H1 (cell line): Measurements from ENCODE around the gene IL4. TPM values are rescaled to one million over a fixed set of nuclear protein-coding genes. Genes with fewer than 3 reads are reported as not detected.

Source experiments
- CTCF ChIA-PET: fragments of 300-600 bp; sonication (Branson Sonifier 250); formaldehyde crosslinking; loops from one replicate; lab custom pipeline; 2021; ENCODE audit not compliant: partially characterized antibody; lab: Charles Lee
- POLR2A ChIA-PET: fragments of 300-600 bp; sonication (Branson Sonifier 250); formaldehyde crosslinking; loops from one replicate; lab custom pipeline; 2021; ENCODE audit warnings: inconsistent platforms; ENCODE audit not compliant: partially characterized antibody; lab: Charles Lee
- DNase-seq, 2 experiments: peaks; one replicate each; pipeline versions ENCODE4 v3.0.0 to v3.0.0-alpha.2; 2010 to 2022; ENCODE audit warnings: low spot score in 2 of 2, low read depth in 1 of 2, mixed read lengths in 1 of 2
- FAIRE-seq: peaks from 2 replicates; lab custom pipeline; 2011; peaks lifted over from hg19 to GRCh38; lab: Jason Lieb, UNC
- H2AFZ ChIP-seq: 2 replicates; pipeline ENCODE4 v1.8.1; 2012; ENCODE audit warnings: low read length, inconsistent platforms
- H2AK5ac ChIP-seq: 2 replicates; pipeline ENCODE4 v1.6.1; 2013; ENCODE audit warnings: low read depth, low read length
- H2BK120ac ChIP-seq: replicated peaks from 2 replicates; pipeline ENCODE3; 2013; ENCODE audit warnings: low read depth, low read length, inconsistent platforms
- H2BK12ac ChIP-seq: 2 replicates; pipeline ENCODE4 v1.6.1; 2013; ENCODE audit warnings: low read depth, low read length
- H2BK15ac ChIP-seq: 2 replicates; pipeline ENCODE4 v1.6.1; 2013; ENCODE audit warnings: low read length
- H2BK20ac ChIP-seq: 2 replicates; pipeline ENCODE4 v1.6.1; 2013; ENCODE audit warnings: low read length
- H2BK5ac ChIP-seq: 2 replicates; pipeline ENCODE4 v1.6.1; 2013; ENCODE audit warnings: low read depth, low read length
- H3K14ac ChIP-seq: 2 replicates; pipeline ENCODE4 v1.6.1; 2013; ENCODE audit warnings: inconsistent platforms; ENCODE audit not compliant: insufficient read length
- H3K18ac ChIP-seq: 2 replicates; pipeline ENCODE4 v1.6.1; 2013; ENCODE audit warnings: low read length; ENCODE audit errors: extremely low read depth
- H3K23ac ChIP-seq: 2 replicates; pipeline ENCODE4 v1.6.1; 2013; ENCODE audit warnings: inconsistent platforms; ENCODE audit not compliant: insufficient read length
- H3K23me2 ChIP-seq: 2 replicates; pipeline ENCODE4 v1.6.1; 2013; ENCODE audit warnings: low read depth, low read length
- H3K27ac ChIP-seq: 2 replicates; pipeline ENCODE4 v1.6.1; 2011; ENCODE audit warnings: low read depth, low read length, inconsistent platforms
- H3K27me3 ChIP-seq, 4 experiments: replicated peaks in 1 of 4; 1 replicate in 1 of 4; 2 replicates in 3 of 4; pipeline versions ENCODE4 v1.6.1 to v1.8.1; 2011 to 2013; ENCODE audit warnings: low read length in 3 of 4, mild to moderate bottlenecking in 3 of 4, inconsistent platforms in 2 of 4, mixed read lengths in 2 of 4, moderate library complexity in 1 of 4; ENCODE audit not compliant: control insufficient read depth in 3 of 4, insufficient read depth in 3 of 4; ENCODE audit errors: extremely low read depth in 1 of 4
- H3K36me3 ChIP-seq, 4 experiments: 2 replicates each; pipeline versions ENCODE4 v1.6.1 to v1.8.1; 2011 to 2013; ENCODE audit warnings: mild to moderate bottlenecking in 4 of 4, low read length in 3 of 4, moderate library complexity in 2 of 4, control low read depth in 1 of 4, inconsistent platforms in 1 of 4; ENCODE audit not compliant: insufficient read depth in 4 of 4, control insufficient read depth in 2 of 4
- H3K4ac ChIP-seq: replicated peaks from 2 replicates; pipeline ENCODE3; 2013; ENCODE audit warnings: low read length, low read depth, mixed read lengths, inconsistent platforms; ENCODE audit not compliant: insufficient read length
- H3K4me1 ChIP-seq, 4 experiments: replicated peaks in 1 of 4; 1 replicate in 1 of 4; 2 replicates in 3 of 4; pipeline versions ENCODE4 v1.6.1 to v1.8.1; 2011 to 2013; ENCODE audit warnings: low read length in 3 of 4, inconsistent platforms in 2 of 4, mixed read lengths in 1 of 4; ENCODE audit not compliant: insufficient read depth in 4 of 4, control insufficient read depth in 3 of 4
- H3K4me2 ChIP-seq, 2 experiments: 2 replicates each; pipeline versions ENCODE4 v1.6.1 to v1.8.1; 2011 to 2013; ENCODE audit warnings: low read depth in 2 of 2, low read length in 2 of 2, control low read depth in 1 of 2, inconsistent platforms in 1 of 2, mild to moderate bottlenecking in 1 of 2; ENCODE audit not compliant: insufficient read depth in 1 of 2
- H3K4me3 ChIP-seq, 4 experiments: fragments of 200-600, 300-600 bp in 1 of 4; sonication (generic), shearing (Covaris generic), sonication (Bioruptor Twin) in 1 of 4; 2 replicates each; pipeline versions ENCODE4 v1.5.1 to v1.8.1; 2011 to 2016; ENCODE audit warnings: low read length in 4 of 4, low read depth in 3 of 4, control low read depth in 2 of 4, inconsistent platforms in 2 of 4, mild to moderate bottlenecking in 2 of 4, mixed read lengths in 1 of 4, moderate library complexity in 1 of 4; ENCODE audit not compliant: insufficient read depth in 2 of 4; ENCODE audit errors: extremely low read depth in 1 of 4
- H3K56ac ChIP-seq: replicated peaks from 2 replicates; pipeline ENCODE3; 2013; ENCODE audit warnings: low read depth, mild to moderate bottlenecking, mixed read lengths, low read length, inconsistent platforms; ENCODE audit not compliant: insufficient read length
- H3K79me1 ChIP-seq: 2 replicates; pipeline ENCODE4 v1.6.1; 2013; ENCODE audit warnings: low read depth, low read length, control low read depth
- H3K79me2 ChIP-seq, 2 experiments: 2 replicates each; pipeline versions ENCODE4 v1.6.1 to v1.8.1; 2012 to 2013; ENCODE audit warnings: low read length in 2 of 2, mild to moderate bottlenecking in 2 of 2, inconsistent platforms in 1 of 2; ENCODE audit not compliant: insufficient read depth in 2 of 2, control insufficient read depth in 1 of 2
- H3K9ac ChIP-seq, 4 experiments: replicated peaks in 1 of 4; 1 replicate in 1 of 4; 2 replicates in 3 of 4; pipeline versions ENCODE4 v1.6.1 to v1.8.1; 2011 to 2013; ENCODE audit warnings: low read depth in 3 of 4, low read length in 3 of 4, control low read depth in 2 of 4, mild to moderate bottlenecking in 2 of 4, moderate library complexity in 2 of 4, inconsistent platforms in 1 of 4; ENCODE audit errors: extremely low read depth in 1 of 4
- H3K9me3 ChIP-seq, 2 experiments: 2 replicates each; pipeline versions ENCODE4 v1.6.1 to v1.8.1; 2012 to 2013; ENCODE audit warnings: mild to moderate bottlenecking in 2 of 2, moderate library complexity in 2 of 2, control low read depth in 1 of 2, inconsistent platforms in 1 of 2, low read depth in 1 of 2, low read length in 1 of 2, mixed read lengths in 1 of 2; ENCODE audit not compliant: insufficient read depth in 2 of 2
- H4K20me1 ChIP-seq, 2 experiments: replicated peaks in 1 of 2; 2 replicates each; pipeline versions ENCODE3 to v1.8.1; 2011 to 2013; ENCODE audit warnings: inconsistent platforms in 2 of 2, low read length in 2 of 2, mild to moderate bottlenecking in 1 of 2; ENCODE audit not compliant: insufficient read depth in 2 of 2, control insufficient read depth in 1 of 2
- H4K5ac ChIP-seq: 2 replicates; pipeline ENCODE4 v1.6.1; 2013; ENCODE audit warnings: low read length, low read depth, mixed read lengths, inconsistent platforms; ENCODE audit not compliant: insufficient read length
- H4K8ac ChIP-seq: 2 replicates; pipeline ENCODE4 v1.8.0; 2013; ENCODE audit warnings: mild to moderate bottlenecking, moderate library complexity, low read length, inconsistent platforms; ENCODE audit not compliant: insufficient read depth; ENCODE audit errors: extremely low read depth
- H4K91ac ChIP-seq: replicated peaks from 2 replicates; pipeline ENCODE3; 2013; ENCODE audit warnings: low read length, mixed read lengths, inconsistent platforms; ENCODE audit not compliant: insufficient read length
- ATF3 ChIP-seq: IDR thresholded peaks from 2 replicates; pipeline ENCODE4 v1.6.1; 2011; ENCODE audit warnings: low read depth, mild to moderate bottlenecking, low read length; ENCODE audit not compliant: insufficient read depth
- CBX8 ChIP-seq: fragments of 300-800, 300-1000 bp; sonication (generic); IDR thresholded peaks from 2 replicates; pipeline ENCODE4 v1.7.1; 2016; ENCODE audit warnings: low read depth, low read length, borderline replicate concordance
- CREB1 ChIP-seq: IDR thresholded peaks from 2 replicates; pipeline ENCODE4 v1.6.1; 2012; ENCODE audit warnings: inconsistent platforms
- CTBP2 ChIP-seq: IDR thresholded peaks from 2 replicates; pipeline ENCODE4 v1.7.0; 2011; ENCODE audit warnings: borderline replicate concordance, mild to moderate bottlenecking, moderate library complexity, mixed read lengths, low read length; ENCODE audit not compliant: insufficient read depth, insufficient read length
- HDAC2 ChIP-seq, 2 experiments: fragments of 300-600 bp in 1 of 2; sonication (generic) in 1 of 2; IDR thresholded peaks; 2 replicates each; pipeline ENCODE4 v1.6.1; 2011 to 2012; ENCODE audit warnings: low read depth in 2 of 2, low read length in 2 of 2, mild to moderate bottlenecking in 2 of 2, moderate library complexity in 2 of 2, borderline replicate concordance in 1 of 2, inconsistent platforms in 1 of 2
- KDM5A ChIP-seq: fragments of 200-600 bp; IDR thresholded peaks from 2 replicates; pipeline ENCODE4 v1.7.1; 2012; ENCODE audit warnings: mild to moderate bottlenecking, low read length, inconsistent platforms, mixed read lengths
- PHF8 ChIP-seq: fragments of 200-600 bp; sonication (generic); conservative IDR thresholded peaks from 2 replicates; pipeline ENCODE4 v1.7.1; 2012; ENCODE audit warnings: low read depth, mild to moderate bottlenecking, inconsistent platforms, low read length, moderate library complexity
- SIRT6 ChIP-seq: IDR thresholded peaks from one replicate; pipeline ENCODE4 v1.7.1; 2012; ENCODE audit warnings: low read length, inconsistent platforms
- SP1 ChIP-seq: IDR thresholded peaks from 2 replicates; pipeline ENCODE4 v1.6.1; 2011; ENCODE audit warnings: low read depth, low read length
- TBP ChIP-seq: IDR thresholded peaks from 2 replicates; pipeline ENCODE4 v1.6.1; 2011; ENCODE audit warnings: low read depth, low read length, improper control_type of control experiment
- WGBS, 2 experiments: shearing (Covaris generic) in 1 of 2; methylation state at CpG; one replicate each; pipeline versions ENCODE4 v1.1.6 to v1.1.7; 2013 to 2015; ENCODE audit warnings: low lambda C conversion rate in 2 of 2, mixed read lengths in 2 of 2, inconsistent platforms in 1 of 2, low coverage in 1 of 2, missing lambda C conversion rate in 1 of 2; ENCODE audit not compliant: insufficient replicate concordance in 2 of 2, insufficient coverage in 1 of 2, insufficient read length in 1 of 2; ENCODE audit errors: extremely low coverage in 1 of 2, missing lambda C conversion rate in 1 of 2; 5-methylcytosine and 5-hydroxymethylcytosine counted together
- polyA plus RNA-seq, 7 experiments: library from polyadenylated mRNA; depleted of rRNA in 3 of 7; stranded (reverse) in 5 of 7; unstranded in 2 of 7; fragments of >200 nt in 5 of 7; fragments of 200-250 nt in 2 of 7; gene quantifications; 1 replicate in 5 of 7; 2 replicates in 1 of 7; 4 replicates in 1 of 7; pipeline versions ENCODE4 v1.2.1 to v1.2.3, GENCODE V29; 2011 to 2013; ENCODE audit warnings: missing spikeins in 2 of 7, mixed read lengths in 2 of 7
- total RNA-seq: library from RNA; stranded (reverse); fragmentation: NEBNext Ultra II Directional; extraction: Animal tissue kit (Norgen Biotek cat#: 25700); gene quantifications from 2 replicates; pipeline ENCODE4 v1.2.1, GENCODE V29; 2021

Gene IL4
- total and polyA plus RNA-seq, 2 of the 8 experiments (the other 6 are each of a cell fraction or from before 2014, with no cell fraction given), result not detected

DNA sequence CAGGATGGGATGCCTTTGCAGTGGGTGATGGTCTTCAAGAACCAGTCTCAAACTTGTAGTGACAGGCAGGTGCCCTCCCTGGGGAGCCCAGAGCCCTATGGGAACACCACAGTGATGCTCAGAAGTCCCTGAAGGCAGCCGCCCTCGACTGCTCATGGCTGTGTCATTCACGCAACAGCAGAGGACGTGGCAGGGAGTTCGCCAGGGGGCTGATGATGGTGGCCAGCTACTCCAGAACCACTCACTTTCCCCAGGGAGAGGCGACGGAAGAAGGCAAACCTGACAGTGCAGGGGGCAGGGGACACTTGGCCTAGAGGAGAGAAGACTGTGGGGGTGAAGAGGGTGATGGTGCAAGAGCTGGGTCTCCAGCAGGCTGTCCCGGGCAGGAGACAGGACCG lies 11.8 kb upstream of the IL4 start:
- POLR2A ChIA-PET, result interaction anchor here (1.1 kb wide), 1 partner anchor 14 kb away, joined by 3 read pairs; no protein-coding TSS in a partner anchor
- Histone ChIP-seq H2BK5ac (no peak overlapping the region), H3K4me3 (no peak overlapping the region), H3K27me3 (peaks cover 3 to 9% (median 8%) of the 10 kb centered on the region in 4 experiments; a peak in 6 of 7 replicates), H4K5ac (no peak overlapping the region), H3K27ac (no peak overlapping the region), H2BK12ac (no peak overlapping the region), H3K9ac (no peak overlapping the region), H4K91ac (no peak overlapping the region), H4K8ac (no peak overlapping the region), H2AK5ac (no peak overlapping the region), H3K9me3 (no peaks in the 10 kb centered on the region), H2BK15ac (no peak overlapping the region), H4K20me1 (no peaks in the 10 kb centered on the region), H3K4me2 (no peak overlapping the region), H3K18ac (no peak overlapping the region), H3K56ac (no peak overlapping the region), H3K4me1 (peaks cover 0 to 3% (median 0%) of the 10 kb centered on the region in 4 experiments; a peak in 1 of 7 replicates), H3K23me2 (no peaks in the 10 kb centered on the region), H2BK120ac (no peak overlapping the region), H3K79me1 (no peaks in the 10 kb centered on the region), H3K79me2 (no peaks in the 10 kb centered on the region), H2AFZ (no peak overlapping the region), H3K23ac (no peak overlapping the region), H3K36me3 (no peaks in the 10 kb centered on the region), H3K4ac (no peak overlapping the region), H3K14ac (no peak overlapping the region), H2BK20ac (no peak overlapping the region)
- 91% methylated on average over 9 of the region's 9 CpGs; no CpG with 5 or more reads in 1 of the 2 experiments for WGBS, 2 experiments
- no peak for DNase-seq
- TF ChIP-seq CBX8 (no peak), CTBP2 (no peak), SP1 (no peak), HDAC2 (IDR thresholded peaks at IDR 0.05; ENCODE audit: borderline replicate concordance in 1 of 2, low read depth in 2 of 2, low read length in 2 of 2) (no peak), TBP (no peak), PHF8 (no peak), ATF3 (no peak), KDM5A (no peak), CREB1 (no peak), SIRT6 (no peak)
- FAIRE-seq, result no peak
- CTCF ChIA-PET, result interaction anchor here (0.7 to 1.4 kb wide), 4 partner anchors 8 to 158 kb away, joined by 3 to 5 read pairs (median 4); no protein-coding TSS in a partner anchor
